GM18499 (cell line): ENCODE results near the gene EIF2AK2.

Experiments
- ATAC-seq: cut with Tn5 transposase; IDR thresholded peaks from one replicate; pipeline ENCODE4 v1.9.1; 2021; ENCODE audit warnings: moderate number of reproducible peaks; ENCODE audit not compliant: insufficient read depth, unreplicated experiment

Gene EIF2AK2

GRCh38 chr2:37105150-37105549 is 51.6 kb downstream of the EIF2AK2 start:
- ATAC-seq, result no peak

- ATAC-seq, result no peak
Measured at GRCh38 chr2:37104178-37104577, 52.6 kb downstream of the EIF2AK2 start.

- no peak for ATAC-seq
Measured at GRCh38 chr2:37102588-37102987, 54.2 kb downstream of the EIF2AK2 start.

- ATAC-seq, result no peak
Measured at GRCh38 chr2:37100054-37100453, 56.7 kb downstream of the EIF2AK2 start.

- no peak for ATAC-seq
Measured at GRCh38 chr2:37098416-37099118, 58.2 kb downstream of the EIF2AK2 start.

- ATAC-seq, result no peak
Measured at GRCh38 chr2:37096568-37096967, 60.2 kb downstream of the EIF2AK2 start.

- ATAC-seq, result no peak
Measured at GRCh38 chr2:37091873-37092272, 64.9 kb downstream of the EIF2AK2 start.

- ATAC-seq, result peak; percentile 93
Measured at GRCh38 chr2:37090019-37090477, 66.7 kb downstream of the EIF2AK2 start.

- no peak for ATAC-seq
Measured at GRCh38 chr2:37085731-37086147, 71.0 kb downstream of the EIF2AK2 start.

GRCh38 chr2:37084797-37085196 is 72.0 kb downstream of the EIF2AK2 start:
- no peak for ATAC-seq

- peak; percentile 50 for ATAC-seq
Measured at GRCh38 chr2:37083873-37084794, 72.6 kb downstream of the EIF2AK2 start, which contains the start of the genes GPATCH11 and HEATR5B. TSS of gene GPATCH11 (plus strand) at chr2:37084518. CDS start at chr2:37088382, 3,864 bp downstream. TSS of gene HEATR5B (minus strand) at chr2:37084372. CDS start at chr2:37083414, 958 bp downstream.

GRCh38 chr2:37080689-37081088 is 76.1 kb downstream of the EIF2AK2 start:
- ATAC-seq, result no peak

GRCh38 chr2:37080266-37080665 is 76.5 kb downstream of the EIF2AK2 start:
- no peak for ATAC-seq

GRCh38 chr2:37070931-37071330 is 85.8 kb downstream of the EIF2AK2 start:
- ATAC-seq, result no peak

GRCh38 chr2:37068686-37069085 is 88.1 kb downstream of the EIF2AK2 start:
- ATAC-seq, result no peak

GRCh38 chr2:37061776-37062175 is 95.0 kb downstream of the EIF2AK2 start:
- ATAC-seq, result no peak

GRCh38 chr2:37061013-37061711 is 95.6 kb downstream of the EIF2AK2 start:
- ATAC-seq, result no peak

GRCh38 chr2:37060446-37060845 is 96.3 kb downstream of the EIF2AK2 start:
- ATAC-seq, result no peak

GRCh38 chr2:37059841-37060240 is 96.9 kb downstream of the EIF2AK2 start:
- ATAC-seq, result no peak

- no peak for ATAC-seq
Measured at GRCh38 chr2:37052600-37053332, 104.0 kb downstream of the EIF2AK2 start.
